MCF 10A (cell line): ENCODE data around the gene TAS2R14. TPM values are rescaled to one million over a fixed set of nuclear protein-coding genes. Genes with fewer than 3 reads are reported as not detected.

ENCODE experiments used
- BruUV-seq: library from RNA; stranded (reverse); fragments of 400-500 nt; replicated peaks from 2 replicates; lab custom pipeline; 2021; lab: Mats Ljungman, UMichigan
- CTCF ChIA-PET: fragments of 300-600 bp; sonication (Branson Sonifier 250); formaldehyde crosslinking; extraction: SDS; loops from one replicate; lab custom pipeline; 2021; ENCODE audit warnings: antibody characterized with exemption, inconsistent platforms; lab: Yijun Ruan, JAX
- POLR2A ChIA-PET: fragments of 300-600, 350-650 bp; sonication (Branson Sonifier 250); formaldehyde crosslinking; extraction: SDS; loops from one replicate; lab custom pipeline; 2020; ENCODE audit warnings: antibody characterized with exemption, inconsistent platforms; lab: Yijun Ruan, JAX
- DNase-seq: peaks from one replicate; pipeline ENCODE4 v3.0.0-alpha.2; 2018; ENCODE audit not compliant: unreplicated experiment
- H3K27ac Mint-ChIP-seq: one replicate; pipeline ENCODE4 v1.8.0; 2022; ENCODE audit warnings: mild to moderate bottlenecking, low read depth, mixed read lengths; ENCODE audit not compliant: unreplicated experiment
- H3K27me3 Mint-ChIP-seq: one replicate; pipeline ENCODE4 v1.8.0; 2022; ENCODE audit warnings: mixed read lengths; ENCODE audit not compliant: insufficient read depth, unreplicated experiment
- H3K36me3 Mint-ChIP-seq: one replicate; pipeline ENCODE4 v1.8.0; 2022; ENCODE audit warnings: mild to moderate bottlenecking, moderate library complexity, mixed read lengths; ENCODE audit not compliant: insufficient read depth, unreplicated experiment
- H3K4me1 Mint-ChIP-seq: one replicate; pipeline ENCODE4 v1.8.0; 2022; ENCODE audit warnings: mixed read lengths; ENCODE audit not compliant: insufficient read depth, unreplicated experiment
- H3K4me3 Mint-ChIP-seq: one replicate; pipeline ENCODE4 v1.8.0; 2022; ENCODE audit warnings: mild to moderate bottlenecking, moderate library complexity, mixed read lengths; ENCODE audit not compliant: unreplicated experiment
- H3K9me3 Mint-ChIP-seq: one replicate; pipeline ENCODE4 v1.8.0; 2022; ENCODE audit warnings: mixed read lengths; ENCODE audit not compliant: unreplicated experiment
- intact Hi-C: fragments of 100-400 bp; cut with micrococcal nuclease; formaldehyde crosslinking; loops from 2 replicates; pipeline ENCODE4 v1.14.1; 2022
- total RNA-seq: library from RNA; stranded (reverse); gene quantifications from 2 replicates; pipeline ENCODE4 v1.2.3, GENCODE V29; 2022
- TF ChIP-seq, protein P1 (sequence below): fragments of 200-600 bp; IDR thresholded peaks from one replicate; pipeline ENCODE4 v1.8.0; 2022; ENCODE audit warnings: antibody characterized with exemption, mild to moderate bottlenecking; ENCODE audit not compliant: unreplicated experiment

Gene TAS2R14
- total RNA-seq, 1 experiment from 2014 or later, result 1.6 TPM

DNA sequence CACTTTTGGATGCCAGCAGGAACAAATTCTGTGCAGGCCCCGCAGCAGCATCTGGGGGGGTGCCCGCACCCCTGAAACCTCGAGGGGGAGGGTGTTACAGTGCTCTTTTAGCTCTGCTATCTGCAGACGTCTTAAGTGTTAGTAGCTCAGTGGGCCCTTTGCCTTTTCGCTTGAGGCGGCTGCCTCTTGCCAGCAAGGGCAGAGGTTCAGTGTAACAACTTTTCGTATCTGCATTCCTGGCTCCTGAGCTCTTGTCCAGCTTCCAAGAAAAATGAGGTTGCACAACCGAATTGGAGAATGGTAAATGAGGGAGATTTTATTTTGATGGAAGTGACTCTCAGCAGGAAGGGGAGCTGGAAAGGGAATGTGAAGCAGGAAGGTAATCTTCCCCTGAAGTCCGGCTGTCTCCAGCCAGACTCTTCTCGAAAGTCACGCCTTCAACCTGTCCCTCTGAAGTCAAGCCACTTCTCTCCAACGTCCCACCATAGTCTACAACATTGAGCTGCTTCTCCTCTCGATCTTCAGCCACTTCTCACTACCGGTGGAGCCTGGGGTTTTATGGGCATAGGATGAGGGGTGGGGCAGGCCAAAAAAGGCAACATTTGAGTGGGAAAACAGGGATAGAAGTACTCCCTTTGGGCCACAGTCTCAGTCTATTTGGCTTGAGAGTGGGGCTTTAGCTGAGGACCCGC is 29.8 kb upstream of the TAS2R14 start:
- Mint-ChIP-seq H3K27ac (peak overlapping the region; percentile 63), H3K4me3 (peak overlapping the region; percentile 62), H3K4me1 (peaks cover 18% of the 10 kb centered on the region), H3K36me3 (no peaks in the 10 kb centered on the region), H3K9me3 (no peaks in the 10 kb centered on the region), H3K27me3 (no peaks in the 10 kb centered on the region)
- BruUV-seq, result no TSS peak
- TF ChIP-seq, protein P1, sequence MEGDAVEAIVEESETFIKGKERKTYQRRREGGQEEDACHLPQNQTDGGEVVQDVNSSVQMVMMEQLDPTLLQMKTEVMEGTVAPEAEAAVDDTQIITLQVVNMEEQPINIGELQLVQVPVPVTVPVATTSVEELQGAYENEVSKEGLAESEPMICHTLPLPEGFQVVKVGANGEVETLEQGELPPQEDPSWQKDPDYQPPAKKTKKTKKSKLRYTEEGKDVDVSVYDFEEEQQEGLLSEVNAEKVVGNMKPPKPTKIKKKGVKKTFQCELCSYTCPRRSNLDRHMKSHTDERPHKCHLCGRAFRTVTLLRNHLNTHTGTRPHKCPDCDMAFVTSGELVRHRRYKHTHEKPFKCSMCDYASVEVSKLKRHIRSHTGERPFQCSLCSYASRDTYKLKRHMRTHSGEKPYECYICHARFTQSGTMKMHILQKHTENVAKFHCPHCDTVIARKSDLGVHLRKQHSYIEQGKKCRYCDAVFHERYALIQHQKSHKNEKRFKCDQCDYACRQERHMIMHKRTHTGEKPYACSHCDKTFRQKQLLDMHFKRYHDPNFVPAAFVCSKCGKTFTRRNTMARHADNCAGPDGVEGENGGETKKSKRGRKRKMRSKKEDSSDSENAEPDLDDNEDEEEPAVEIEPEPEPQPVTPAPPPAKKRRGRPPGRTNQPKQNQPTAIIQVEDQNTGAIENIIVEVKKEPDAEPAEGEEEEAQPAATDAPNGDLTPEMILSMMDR, result no peak
- DNase-seq, result peak; percentile 94
- ChIA-PET CTCF (interaction anchor here (0.8 to 1.3 kb wide), 4 partner anchors 34 to 518 kb away, joined by 3 to 6 read pairs (median 4); partner anchors contain the start of gene TAS2R31), POLR2A (interaction anchor here (0.6 to 2.5 kb wide), 8 partner anchors 11 to 230 kb away, joined by 3 to 16 read pairs (median 3); partner anchors contain the start of gene SMIM10L1)
- intact Hi-C loops, result loop anchor here (10.0 kb wide), 1 partner anchor 194 kb away; no protein-coding TSS in a partner anchor

GRCh38 chr12:10967409-10967808 is 28.3 kb upstream of the TAS2R14 start:
- no peaks in the 10 kb centered on the region for H3K9me3 Mint-ChIP-seq
- no TSS peak for BruUV-seq

DNA sequence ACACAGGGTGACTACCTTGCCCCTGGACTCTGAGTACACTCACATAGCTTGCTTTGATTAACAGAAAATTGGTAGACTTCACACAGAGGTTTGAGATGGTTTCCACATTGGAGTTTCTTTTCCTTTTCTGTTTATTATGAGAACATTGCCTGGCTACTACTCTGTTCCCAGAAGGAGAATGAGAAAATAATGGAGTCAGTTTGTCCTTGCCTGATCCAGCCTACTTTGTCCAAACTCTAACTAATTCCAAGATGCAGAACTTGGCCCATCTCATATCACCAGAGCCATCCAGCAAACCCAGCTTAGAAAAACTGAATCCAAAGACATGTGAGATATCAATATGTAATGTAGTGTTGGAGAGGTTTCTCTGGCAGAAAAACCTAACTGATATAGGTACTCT is 27.3 kb upstream of the TAS2R14 start:
- Mint-ChIP-seq H3K4me3 (no peak overlapping the region), H3K4me1 (peaks cover 18% of the 10 kb centered on the region), H3K27ac (no peak overlapping the region), H3K9me3 (no peaks in the 10 kb centered on the region), H3K27me3 (no peaks in the 10 kb centered on the region), H3K36me3 (no peaks in the 10 kb centered on the region)
- DNase-seq, result no peak
- ChIA-PET POLR2A (no interaction called here), CTCF (no interaction called here)
- intact Hi-C loops, result loop anchor here (1.0 to 10.0 kb wide), 2 partner anchors 26 to 192 kb away; no protein-coding TSS in a partner anchor
- TF ChIP-seq, protein P1, result no peak
- no TSS peak for BruUV-seq

More at GRCh38 chr12:10967409-10967808, 28.3 kb upstream of the TAS2R14 start:
- intact Hi-C loops, result loop anchor here (10.0 kb wide), 1 partner anchor 193 kb away; no protein-coding TSS in a partner anchor
- H3K27me3 Mint-ChIP-seq, result no peaks in the 10 kb centered on the region
- TF ChIP-seq, protein P1, result no peak
- peaks cover 18% of the 10 kb centered on the region for H3K4me1 Mint-ChIP-seq
- H3K27ac Mint-ChIP-seq, result no peak overlapping the region
- ChIA-PET CTCF (interaction anchor here (1.3 kb wide), 1 partner anchor 232 kb away, joined by 7 read pairs; no protein-coding TSS in a partner anchor), POLR2A (interaction anchor here (2.5 kb wide), 1 partner anchor 204 kb away, joined by 16 read pairs; the partner anchor contains the start of gene SMIM10L1)
- H3K36me3 Mint-ChIP-seq, result no peaks in the 10 kb centered on the region
- peak; percentile 25 for DNase-seq
- H3K4me3 Mint-ChIP-seq, result no peak overlapping the region

GRCh38 chr12:10965476-10965875 is 26.4 kb upstream of the TAS2R14 start:
- CTCF ChIA-PET, result no interaction called here
- no TSS peak for BruUV-seq
- intact Hi-C loops, result loop anchor here (10.0 kb wide), 1 partner anchor 191 kb away; no protein-coding TSS in a partner anchor
- peaks cover 18% of the 10 kb centered on the region for H3K4me1 Mint-ChIP-seq
- H3K4me3 Mint-ChIP-seq, result no peak overlapping the region
- no peaks in the 10 kb centered on the region for H3K9me3 Mint-ChIP-seq
- POLR2A ChIA-PET, result no interaction called here
- DNase-seq, result no peak
- no peak overlapping the region for H3K27ac Mint-ChIP-seq
- H3K27me3 Mint-ChIP-seq, result no peaks in the 10 kb centered on the region
- TF ChIP-seq, protein P1, result no peak
- no peaks in the 10 kb centered on the region for H3K36me3 Mint-ChIP-seq
